Naive thymus-derived CD4-positive, alpha-beta T cell (primary cell): ENCODE measurements around the gene FARP1. TPM values are rescaled to one million over a fixed set of nuclear protein-coding genes. Genes with fewer than 3 reads are reported as not detected.

Source experiments
- ATAC-seq: fragments of 150-1000 bp; cut with Tn5 transposase; 2 replicates; pipeline ENCODE4 v1.10.0; 2021; ENCODE audit warnings: mild to moderate bottlenecking, moderate library complexity
- CTCF ChIA-PET: fragments of 350-600 bp; sonication (Branson Sonifier 250); formaldehyde crosslinking; loops from one replicate; lab custom pipeline; 2021; ENCODE audit warnings: antibody characterized with exemption; lab: Charles Lee
- POLR2A ChIA-PET: fragments of 350-600 bp; sonication (Branson Sonifier 250); formaldehyde crosslinking; loops from one replicate; lab custom pipeline; 2021; ENCODE audit warnings: antibody characterized with exemption, inconsistent platforms; lab: Charles Lee
- DNase-seq, 9 donors: peaks; one replicate each; pipeline versions ENCODE4 v3.0.0 to v3.0.0-alpha.2; 2020 to 2022; ENCODE audit warnings: mixed read lengths in 1 of 9
- H3K27ac ChIP-seq: one replicate; pipeline ENCODE4 v1.7.0; 2013; ENCODE audit warnings: mild to moderate bottlenecking, low read depth, low read length, moderate library complexity
- H3K27me3 ChIP-seq, 2 donors: one replicate each; pipeline ENCODE4 v1.7.0; 2013; ENCODE audit warnings: low read length in 2 of 2, mild to moderate bottlenecking in 2 of 2, moderate library complexity in 2 of 2; ENCODE audit not compliant: control insufficient read depth in 2 of 2, insufficient read depth in 2 of 2
- H3K36me3 ChIP-seq, 3 experiments: 1 replicate in 2 of 3; 2 replicates in 1 of 3; pipeline ENCODE4 v1.7.0; 2013; ENCODE audit warnings: low read length in 3 of 3, mild to moderate bottlenecking in 3 of 3, moderate library complexity in 1 of 3; ENCODE audit not compliant: insufficient read depth in 3 of 3, control insufficient read depth in 2 of 3
- H3K4me1 ChIP-seq, 2 donors: one replicate each; pipeline ENCODE4 v1.7.0; 2013; ENCODE audit warnings: low read length in 2 of 2, mild to moderate bottlenecking in 2 of 2, moderate library complexity in 1 of 2; ENCODE audit not compliant: control insufficient read depth in 2 of 2, insufficient read depth in 2 of 2
- H3K4me3 ChIP-seq: 2 replicates; pipeline ENCODE4 v1.7.0; 2013; ENCODE audit warnings: mild to moderate bottlenecking, low read length
- H3K9me3 ChIP-seq, 3 experiments: 1 replicate in 2 of 3; 2 replicates in 1 of 3; pipeline ENCODE4 v1.7.0; 2013; ENCODE audit warnings: low read length in 3 of 3; ENCODE audit not compliant: control insufficient read depth in 2 of 3
- H3K27ac Mint-ChIP-seq, 9 donors: one replicate each; pipeline ENCODE4 v1.8.0; 2020 to 2022; ENCODE audit warnings: mixed read lengths in 9 of 9, mild to moderate bottlenecking in 8 of 9, moderate library complexity in 5 of 9, inconsistent platforms in 2 of 9
- H3K27me3 Mint-ChIP-seq, 5 donors: one replicate each; pipeline ENCODE4 v1.8.0; 2021 to 2022; ENCODE audit warnings: mixed read lengths in 5 of 5, mild to moderate bottlenecking in 1 of 5
- H3K36me3 Mint-ChIP-seq, 5 donors: one replicate each; pipeline ENCODE4 v1.8.0; 2020 to 2022; ENCODE audit warnings: mixed read lengths in 5 of 5, mild to moderate bottlenecking in 3 of 5, inconsistent platforms in 1 of 5
- H3K4me1 Mint-ChIP-seq, 7 donors: one replicate each; pipeline ENCODE4 v1.8.0; 2020 to 2022; ENCODE audit warnings: mixed read lengths in 7 of 7, mild to moderate bottlenecking in 3 of 7, inconsistent platforms in 1 of 7
- H3K4me3 Mint-ChIP-seq, 10 donors: one replicate each; pipeline ENCODE4 v1.8.0; 2020 to 2022; ENCODE audit warnings: mild to moderate bottlenecking in 10 of 10, mixed read lengths in 10 of 10, moderate library complexity in 6 of 10, inconsistent platforms in 2 of 10
- H3K9me3 Mint-ChIP-seq, 11 donors: one replicate each; pipeline ENCODE4 v1.8.0; 2020 to 2022; ENCODE audit warnings: mixed read lengths in 11 of 11, mild to moderate bottlenecking in 4 of 11, inconsistent platforms in 1 of 11, moderate library complexity in 1 of 11
- intact Hi-C, 2 donors: fragments of 100-400 bp; cut with micrococcal nuclease; formaldehyde crosslinking; loops; one replicate each; pipeline ENCODE4 v1.15.1; 2023
- polyA plus RNA-seq, 2 donors: library from polyadenylated mRNA; unstranded; fragments of 300-500 nt; fragmentation: Illumina TruSeq; gene quantifications; one replicate each; pipeline ENCODE4 v1.2.3, GENCODE V29; 2021
- total RNA-seq, 6 experiments: library from RNA in 5 of 6; stranded (reverse) in 5 of 6; gene quantifications; 1 replicate in 5 of 6; 2 replicates in 1 of 6; pipeline ENCODE4 v1.2.3 and lab custom pipeline; 2021 to 2026

FARP1 gene
- total and polyA plus RNA-seq, 7 experiments from 2014 or later, result 0.19 to 1.1 (median 0.60) TPM

DNA sequence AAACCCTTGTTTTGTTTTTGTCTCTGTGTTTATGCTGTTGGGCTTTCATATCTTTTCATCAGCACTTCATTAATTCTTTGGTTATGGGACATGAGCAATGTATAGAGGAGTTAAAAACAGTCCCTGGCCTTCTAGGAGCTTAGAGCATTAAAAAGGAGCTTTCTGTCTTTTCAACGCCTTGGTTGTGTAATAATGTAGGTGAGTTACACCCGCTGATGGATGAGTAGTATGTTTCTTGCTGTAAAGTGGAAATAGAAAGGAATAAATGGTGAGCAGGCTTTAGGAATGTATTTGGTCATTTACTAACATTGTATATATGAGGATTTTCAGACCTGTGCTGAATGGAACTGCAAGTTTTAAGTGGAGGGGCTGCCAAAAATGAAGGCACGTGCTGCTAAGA is 155.7 kb downstream of the FARP1 start:
- no peaks in the 10 kb centered on the region for H3K4me1 Mint-ChIP-seq
- POLR2A ChIA-PET, result no interaction called here
- no peaks in the 10 kb centered on the region for H3K9me3 ChIP-seq
- no peak overlapping the region for H3K27ac ChIP-seq
- H3K4me1 ChIP-seq, result no peaks in the 10 kb centered on the region
- H3K27ac Mint-ChIP-seq, result no peak overlapping the region
- H3K36me3 ChIP-seq, result no peaks in the 10 kb centered on the region
- H3K27me3 Mint-ChIP-seq, result peaks cover 5 to 20% (median 15%) of the 10 kb centered on the region in 5 donors
- H3K9me3 Mint-ChIP-seq, result no peaks in the 10 kb centered on the region
- intact Hi-C loops, result no loop called here
- no peaks in the 10 kb centered on the region for H3K36me3 Mint-ChIP-seq
- no peak for DNase-seq
- no peaks in the 10 kb centered on the region for H3K27me3 ChIP-seq
- H3K4me3 Mint-ChIP-seq, result no peak overlapping the region
- H3K4me3 ChIP-seq, result no peak overlapping the region
- ATAC-seq, result no peak
- CTCF ChIA-PET, result no interaction called here

DNA sequence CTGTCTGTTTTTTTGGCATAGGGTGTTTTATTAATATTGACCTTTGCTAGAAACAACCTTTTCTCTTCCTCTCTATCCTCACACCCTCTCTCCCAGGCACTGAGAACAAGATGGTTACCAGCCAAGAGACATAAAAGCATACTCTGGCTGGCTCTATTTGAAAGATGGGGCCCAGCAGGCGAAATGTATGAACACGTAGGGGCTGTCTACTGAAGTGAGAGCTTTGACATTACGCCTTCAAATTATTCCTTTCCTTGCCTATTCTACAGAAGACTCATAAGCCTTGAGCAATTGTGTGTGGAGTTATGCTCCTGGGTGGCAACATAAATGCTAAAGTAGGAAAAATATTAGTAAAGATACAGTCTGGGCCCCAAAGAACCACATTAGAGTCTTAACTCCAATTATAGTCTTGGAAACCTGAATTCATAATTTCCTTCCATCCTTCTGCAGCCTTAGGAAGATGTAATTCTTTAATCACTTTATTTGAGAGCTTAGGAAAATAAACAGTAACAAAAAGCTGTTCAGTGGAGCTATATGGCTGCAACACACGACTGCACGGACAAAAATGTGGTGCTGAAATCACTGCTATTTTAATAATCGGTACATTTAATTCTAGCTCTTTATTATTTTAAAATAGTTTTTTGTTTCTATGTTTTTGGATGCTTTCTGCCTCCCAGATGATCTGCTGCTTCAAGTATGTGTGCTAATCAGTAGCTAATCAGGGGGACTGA is 156.5 kb downstream of the FARP1 start:
- Histone ChIP-seq H3K4me3 (no peak overlapping the region), H3K4me1 (no peaks in the 10 kb centered on the region), H3K27me3 (no peaks in the 10 kb centered on the region), H3K27ac (no peak overlapping the region), H3K9me3 (no peaks in the 10 kb centered on the region), H3K36me3 (no peaks in the 10 kb centered on the region)
- intact Hi-C loops, result no loop called here
- ATAC-seq (no peak), DNase-seq (no peak)
- Mint-ChIP-seq H3K27me3 (peaks cover 5 to 25% (median 15%) of the 10 kb centered on the region in 5 donors), H3K36me3 (no peaks in the 10 kb centered on the region), H3K9me3 (no peaks in the 10 kb centered on the region), H3K27ac (no peak overlapping the region), H3K4me3 (no peak overlapping the region), H3K4me1 (no peaks in the 10 kb centered on the region)
- CTCF ChIA-PET, result no interaction called here
- POLR2A ChIA-PET, result no interaction called here

DNA sequence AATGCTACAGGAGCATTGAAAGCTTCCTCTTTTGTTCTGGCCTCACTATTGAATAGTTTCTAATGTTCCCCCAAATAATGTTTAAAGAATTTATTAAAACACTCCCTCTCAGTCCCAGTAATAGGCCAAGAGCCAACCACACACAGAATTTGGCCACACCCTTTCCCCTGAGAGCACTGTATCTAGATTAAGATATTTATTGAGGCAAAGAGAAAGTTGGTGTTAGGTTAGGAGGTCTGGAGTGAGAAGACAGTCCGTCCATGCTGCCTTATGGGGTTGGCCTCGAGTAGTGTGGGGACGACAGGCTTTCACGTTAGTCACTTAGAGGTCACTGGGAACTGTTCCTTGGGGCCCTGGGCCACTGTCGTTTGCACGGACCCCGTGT is 157.1 kb downstream of the FARP1 start:
- ChIA-PET POLR2A (no interaction called here), CTCF (no interaction called here)
- no peaks in the 10 kb centered on the region for H3K36me3 ChIP-seq
- no peaks in the 10 kb centered on the region for H3K4me1 Mint-ChIP-seq
- H3K36me3 Mint-ChIP-seq, result no peaks in the 10 kb centered on the region
- DNase-seq (no peak), ATAC-seq (no peak)
- H3K4me3 ChIP-seq, result no peak overlapping the region
- intact Hi-C loops, result no loop called here
- H3K27ac ChIP-seq, result no peak overlapping the region
- H3K4me1 ChIP-seq, result no peaks in the 10 kb centered on the region
- H3K27me3 ChIP-seq, result no peaks in the 10 kb centered on the region
- H3K27me3 Mint-ChIP-seq, result peaks cover 5 to 25% (median 17%) of the 10 kb centered on the region in 5 donors
- H3K9me3 Mint-ChIP-seq, result no peaks in the 10 kb centered on the region
- H3K4me3 Mint-ChIP-seq, result no peak overlapping the region
- no peak overlapping the region for H3K27ac Mint-ChIP-seq
- H3K9me3 ChIP-seq, result no peaks in the 10 kb centered on the region

DNA sequence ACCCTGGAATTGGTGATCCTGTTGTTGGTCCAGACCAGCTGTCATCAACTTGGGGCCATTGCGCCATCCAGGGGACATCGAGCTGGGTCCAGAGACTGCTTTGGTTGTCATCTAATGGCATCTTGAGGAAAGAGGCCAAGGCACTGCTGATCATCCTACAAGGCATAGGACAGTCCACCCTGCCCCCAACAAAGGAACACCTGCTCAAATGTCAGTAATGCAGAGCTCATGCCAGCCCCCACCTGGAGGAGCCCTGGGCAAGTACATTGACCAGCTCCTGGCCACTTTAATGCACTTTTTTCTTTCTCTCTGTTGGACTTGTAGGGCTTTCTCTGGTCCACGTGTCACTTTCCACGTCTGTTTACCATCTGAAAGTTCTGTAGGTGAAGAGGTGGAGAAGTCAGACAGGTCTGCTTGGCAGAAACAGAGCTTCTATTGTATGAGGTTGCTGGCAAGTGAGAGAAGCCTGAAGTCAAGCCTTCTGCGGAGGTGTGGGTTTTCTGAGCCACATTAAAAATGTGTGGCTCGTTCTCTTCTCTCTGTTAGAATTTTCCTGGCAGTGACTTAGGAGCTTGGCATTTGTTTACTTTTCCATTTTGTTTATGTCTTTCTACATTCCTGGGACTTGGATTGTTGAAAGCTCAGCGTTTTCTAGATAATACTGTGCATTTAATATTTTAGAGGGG is 158.2 kb downstream of the FARP1 start:
- Mint-ChIP-seq H3K4me3 (no peak overlapping the region), H3K36me3 (no peaks in the 10 kb centered on the region), H3K4me1 (no peaks in the 10 kb centered on the region), H3K9me3 (no peaks in the 10 kb centered on the region), H3K27ac (no peak overlapping the region), H3K27me3 (peaks cover 5 to 20% (median 15%) of the 10 kb centered on the region in 5 donors)
- no peaks in the 10 kb centered on the region for H3K9me3 ChIP-seq
- CTCF ChIA-PET, result no interaction called here
- intact Hi-C loops, result no loop called here
- no peaks in the 10 kb centered on the region for H3K4me1 ChIP-seq
- DNase-seq (no peak), ATAC-seq (no peak)
- H3K36me3 ChIP-seq, result no peaks in the 10 kb centered on the region
- H3K4me3 ChIP-seq, result no peak overlapping the region
- POLR2A ChIA-PET, result no interaction called here
- no peaks in the 10 kb centered on the region for H3K27me3 ChIP-seq
- H3K27ac ChIP-seq, result no peak overlapping the region

DNA sequence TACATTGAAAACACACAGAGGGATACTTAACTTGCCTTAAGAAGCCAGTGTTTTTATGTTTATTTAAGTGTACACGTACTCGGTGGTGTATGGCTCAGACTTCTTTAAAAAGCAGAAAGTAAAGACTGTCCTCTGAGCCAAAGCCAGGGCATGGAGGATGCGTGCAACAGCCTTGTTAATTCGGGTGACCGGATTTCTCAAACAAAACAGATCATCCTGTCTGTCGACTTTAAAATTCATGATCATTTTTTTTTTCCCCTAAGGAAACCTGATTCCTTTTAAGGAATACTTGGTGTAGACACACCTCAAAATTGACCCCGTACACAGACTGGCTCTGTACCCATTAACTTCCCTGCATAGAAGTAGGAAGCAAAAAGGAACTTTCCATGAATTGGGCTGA is 158.8 kb downstream of the FARP1 start:
- ChIA-PET CTCF (no interaction called here), POLR2A (no interaction called here)
- H3K27ac Mint-ChIP-seq, result no peak overlapping the region
- no peaks in the 10 kb centered on the region for H3K4me1 ChIP-seq
- DNase-seq (no peak), ATAC-seq (no peak)
- no peaks in the 10 kb centered on the region for H3K27me3 ChIP-seq
- H3K4me1 Mint-ChIP-seq, result no peaks in the 10 kb centered on the region
- H3K27me3 Mint-ChIP-seq, result peaks cover 5 to 17% (median 11%) of the 10 kb centered on the region in 5 donors
- no peak overlapping the region for H3K4me3 Mint-ChIP-seq
- no peaks in the 10 kb centered on the region for H3K9me3 Mint-ChIP-seq
- H3K27ac ChIP-seq, result no peak overlapping the region
- H3K4me3 ChIP-seq, result no peak overlapping the region
- intact Hi-C loops, result no loop called here
- H3K36me3 ChIP-seq, result no peaks in the 10 kb centered on the region
- H3K9me3 ChIP-seq, result no peaks in the 10 kb centered on the region
- no peaks in the 10 kb centered on the region for H3K36me3 Mint-ChIP-seq

DNA sequence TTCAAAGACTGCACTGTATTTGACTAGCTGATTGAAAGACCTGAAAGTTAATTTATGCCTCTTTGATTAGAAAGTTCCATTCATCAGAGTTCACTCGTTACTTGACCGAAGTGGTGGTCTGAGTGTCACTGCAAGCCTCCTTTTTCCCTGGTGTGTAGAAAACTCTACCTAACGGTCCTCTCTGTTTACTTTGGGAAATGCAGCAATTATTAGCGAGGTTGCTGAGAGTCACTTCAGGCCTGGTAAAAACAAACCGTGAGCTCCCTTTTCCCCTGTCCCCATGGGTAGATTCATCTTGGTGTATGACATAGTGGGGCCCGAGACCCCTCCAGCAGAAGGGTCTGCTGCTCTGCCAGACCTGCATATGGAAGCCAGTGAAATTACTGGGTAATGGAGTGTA is 161.0 kb downstream of the FARP1 start:
- Mint-ChIP-seq H3K4me3 (no peak overlapping the region), H3K27ac (no peak overlapping the region), H3K4me1 (no peaks in the 10 kb centered on the region), H3K27me3 (peaks cover 0 to 17% (median 5%) of the 10 kb centered on the region in 5 donors), H3K36me3 (no peaks in the 10 kb centered on the region), H3K9me3 (no peaks in the 10 kb centered on the region)
- no peak for DNase-seq
- H3K27ac ChIP-seq, result no peak overlapping the region
- no peaks in the 10 kb centered on the region for H3K36me3 ChIP-seq
- H3K9me3 ChIP-seq, result no peaks in the 10 kb centered on the region
- CTCF ChIA-PET, result no interaction called here
- no peak for ATAC-seq
- POLR2A ChIA-PET, result no interaction called here
- intact Hi-C loops, result no loop called here
- H3K27me3 ChIP-seq, result no peaks in the 10 kb centered on the region
- H3K4me1 ChIP-seq, result no peaks in the 10 kb centered on the region
- no peak overlapping the region for H3K4me3 ChIP-seq

DNA sequence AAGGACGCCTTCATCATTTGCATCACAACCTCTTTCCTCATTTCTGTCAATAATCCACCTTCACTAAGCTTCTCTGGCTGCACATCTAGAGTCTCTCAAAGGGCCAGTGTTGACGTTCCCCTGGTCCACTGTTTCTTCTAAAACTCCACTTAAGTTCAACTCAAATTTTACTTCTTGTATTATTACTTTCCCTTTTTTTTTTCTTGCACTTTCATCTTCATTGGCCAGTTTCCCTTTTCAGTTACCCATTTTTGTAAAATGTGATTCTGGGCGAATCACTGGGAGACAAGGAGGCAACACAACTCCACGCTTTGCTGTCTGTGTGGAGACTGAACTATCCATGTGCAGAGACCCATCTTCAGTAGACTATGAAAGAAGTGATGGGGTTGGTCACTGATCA is 162.8 kb downstream of the FARP1 start:
- no peak overlapping the region for H3K4me3 ChIP-seq
- DNase-seq (no peak), ATAC-seq (no peak)
- H3K36me3 Mint-ChIP-seq, result no peaks in the 10 kb centered on the region
- no peak overlapping the region for H3K27ac Mint-ChIP-seq
- POLR2A ChIA-PET, result no interaction called here
- H3K4me3 Mint-ChIP-seq, result no peak overlapping the region
- H3K9me3 Mint-ChIP-seq, result no peaks in the 10 kb centered on the region
- no peak overlapping the region for H3K27ac ChIP-seq
- no peaks in the 10 kb centered on the region for H3K27me3 ChIP-seq
- H3K36me3 ChIP-seq, result no peaks in the 10 kb centered on the region
- H3K4me1 ChIP-seq, result no peaks in the 10 kb centered on the region
- no peaks in the 10 kb centered on the region for H3K4me1 Mint-ChIP-seq
- H3K27me3 Mint-ChIP-seq, result peaks cover 0 to 17% (median 5%) of the 10 kb centered on the region in 5 donors
- no peaks in the 10 kb centered on the region for H3K9me3 ChIP-seq
- intact Hi-C loops, result no loop called here
- CTCF ChIA-PET, result interaction anchor here (0.7 kb wide), 1 partner anchor 174 kb away, joined by 5 read pairs; no protein-coding TSS in a partner anchor
